Posterior vena cava (tissue), 2 donors: Measurements from ENCODE around the gene DNAJC7. TPM values are rescaled to one million over a fixed set of nuclear protein-coding genes. Genes with fewer than 3 reads are reported as not detected.
A peak's percentile ranks its signal among the peaks of the same experiment; 100 is the strongest.

Experiments used
- DNase-seq: peaks from one replicate; pipeline ENCODE4 v3.0.0-alpha.2; 2020; ENCODE audit warnings: low spot score
- intact Hi-C, 2 donors: fragments of 100-400 bp; cut with DNase I; formaldehyde crosslinking; loops; one replicate each; pipeline versions ENCODE4 v1.14.1 to v1.14.2; 2022 to 2023
- total RNA-seq, 2 donors: library from RNA; stranded (reverse); fragmentation: NEBNext Ultra II Directional; extraction: Animal tissue kit (Norgen Biotek cat#: 25700); gene quantifications; one replicate each; pipeline ENCODE4 v1.2.1, GENCODE V29; 2021
- donor health status: DM: yes; HTN: yes; CAD: no.
- donor health status: DM: yes; HTN: yes; CAD: no.

DNAJC7 gene
- total RNA-seq, 2 donors from 2014 or later: 57.0 TPM

GRCh38 chr17:41968676-41969075, 48.6 kb downstream of the DNAJC7 start:
- intact Hi-C loops: loop anchor here in 1 of 2 donors (10.0 kb wide), 1 partner anchor 146 kb away; the partner anchor contains the start of gene DHX58

GRCh38 chr17:41967921-41968578, 49.2 kb downstream of the DNAJC7 start:
- DNase-seq: no peak

More at GRCh38 chr17:41968676-41969075, 48.6 kb downstream of the DNAJC7 start:
- no peak for DNase-seq

GRCh38 chr17:41967141-41967920, 49.9 kb downstream of the DNAJC7 start:
- no peak for DNase-seq
- intact Hi-C loops: loop anchor here in 1 of 2 donors (10.0 kb wide), 1 partner anchor 147 kb away; the partner anchor contains the start of gene DHX58

More at GRCh38 chr17:41967921-41968578, 49.2 kb downstream of the DNAJC7 start:
- intact Hi-C loops: loop anchor here in 1 of 2 donors (10.0 kb wide), 1 partner anchor 147 kb away; the partner anchor contains the start of gene DHX58

GRCh38 chr17:41966463-41967140, 50.6 kb downstream of the DNAJC7 start, which contains the start of gene CNP:
CNP (plus strand) TSS chr17:41966795; CDS start chr17:41966885, 90 bp downstream.
- DNase-seq: peak; percentile 98
- intact Hi-C loops: loop anchor here in 1 of 2 donors (10.0 kb wide), 1 partner anchor 148 kb away; the partner anchor contains the start of gene DHX58

- peak; percentile 84 for DNase-seq
- intact Hi-C loops: loop anchor here in 1 of 2 donors (10.0 kb wide), 1 partner anchor 149 kb away; the partner anchor contains the start of gene DHX58
These were observed 51.4 kb downstream of the DNAJC7 start for GRCh38 chr17:41965694-41966462.

GRCh38 chr17:41962768-41963434, 54.3 kb downstream of the DNAJC7 start:
- intact Hi-C loops: loop anchor here (5.0 to 10.0 kb wide), 2 partner anchors 152 to 154 kb away; partner anchors contain the start of gene DHX58 (in 1 of the 2)
- DNase-seq: peak; percentile 90

- intact Hi-C loops: loop anchor here (5.0 to 10.0 kb wide), 2 partner anchors 153 to 155 kb away; partner anchors contain the start of gene DHX58 (in 1 of the 2)
- no peak for DNase-seq
These were observed 55.1 kb downstream of the DNAJC7 start for GRCh38 chr17:41962111-41962510.

- intact Hi-C loops: loop anchor here (5.0 to 10.0 kb wide), 2 partner anchors 155 to 158 kb away; partner anchors contain the start of gene DHX58 (in 1 of the 2)
- no peak for DNase-seq
These were observed 57.7 kb downstream of the DNAJC7 start for GRCh38 chr17:41959336-41960095.

- no peak for DNase-seq
- intact Hi-C loops: no loop called here
These were observed 58.3 kb downstream of the DNAJC7 start for GRCh38 chr17:41959030-41959335.

- intact Hi-C loops: no loop called here
- no peak for DNase-seq
These were observed 59.3 kb downstream of the DNAJC7 start for GRCh38 chr17:41957869-41958439.

- no peak for DNase-seq
- intact Hi-C loops: no loop called here
These were observed 60.0 kb downstream of the DNAJC7 start for GRCh38 chr17:41957031-41957868.

GRCh38 chr17:41956522-41956921, 60.7 kb downstream of the DNAJC7 start:
- intact Hi-C loops: no loop called here

GRCh38 chr17:41948762-41949460, 68.3 kb downstream of the DNAJC7 start:
- intact Hi-C loops: no loop called here
- no peak for DNase-seq

More at GRCh38 chr17:41956522-41956921, 60.7 kb downstream of the DNAJC7 start:
- DNase-seq: no peak

GRCh38 chr17:41944943-41945342, 72.3 kb downstream of the DNAJC7 start:
- DNase-seq: no peak
- intact Hi-C loops: no loop called here

- intact Hi-C loops: no loop called here
- no peak for DNase-seq
These were observed 73.7 kb downstream of the DNAJC7 start for GRCh38 chr17:41943492-41943891.
